ENCODE data around the gene TPST2. TPM values are rescaled to one million over a fixed set of nuclear protein-coding genes. Genes with fewer than 3 reads are reported as not detected.
A peak's percentile ranks its signal among the peaks of the same experiment; 100 is the strongest.

TPST2 gene
- total and polyA plus RNA-seq, 9 of the 15 experiments (the other 6 are each of a cell fraction or from before 2014, with no cell fraction given) = 14.2 to 123 (median 60.1) TPM

DNA sequence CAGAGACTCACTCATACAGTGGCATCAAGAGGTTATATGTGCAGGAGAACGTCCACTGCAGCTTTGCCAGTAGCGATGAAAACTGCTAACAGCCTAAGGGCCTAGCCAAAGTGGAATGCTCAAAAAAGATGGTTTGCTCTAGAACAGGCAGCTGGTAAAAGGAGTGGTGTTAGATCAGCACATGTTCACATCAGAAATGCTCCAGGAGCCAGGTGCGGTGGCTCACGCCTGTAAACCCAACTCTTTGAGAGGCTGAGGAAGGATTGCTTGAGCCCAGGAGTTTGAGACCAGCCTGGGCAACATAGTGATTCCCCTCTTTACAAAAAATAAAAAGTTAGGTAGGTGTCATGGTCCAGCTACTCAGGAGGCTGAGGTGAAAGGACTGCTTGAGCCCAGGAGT lies 67.3 kb downstream of the TPST2 start (continued):
- TF ChIP-seq, protein P1, sequence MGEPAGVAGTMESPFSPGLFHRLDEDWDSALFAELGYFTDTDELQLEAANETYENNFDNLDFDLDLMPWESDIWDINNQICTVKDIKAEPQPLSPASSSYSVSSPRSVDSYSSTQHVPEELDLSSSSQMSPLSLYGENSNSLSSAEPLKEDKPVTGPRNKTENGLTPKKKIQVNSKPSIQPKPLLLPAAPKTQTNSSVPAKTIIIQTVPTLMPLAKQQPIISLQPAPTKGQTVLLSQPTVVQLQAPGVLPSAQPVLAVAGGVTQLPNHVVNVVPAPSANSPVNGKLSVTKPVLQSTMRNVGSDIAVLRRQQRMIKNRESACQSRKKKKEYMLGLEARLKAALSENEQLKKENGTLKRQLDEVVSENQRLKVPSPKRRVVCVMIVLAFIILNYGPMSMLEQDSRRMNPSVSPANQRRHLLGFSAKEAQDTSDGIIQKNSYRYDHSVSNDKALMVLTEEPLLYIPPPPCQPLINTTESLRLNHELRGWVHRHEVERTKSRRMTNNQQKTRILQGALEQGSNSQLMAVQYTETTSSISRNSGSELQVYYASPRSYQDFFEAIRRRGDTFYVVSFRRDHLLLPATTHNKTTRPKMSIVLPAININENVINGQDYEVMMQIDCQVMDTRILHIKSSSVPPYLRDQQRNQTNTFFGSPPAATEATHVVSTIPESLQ (CRISPR knock-in tag; IDR thresholded peaks at IDR 0.05) = no peak

DNA sequence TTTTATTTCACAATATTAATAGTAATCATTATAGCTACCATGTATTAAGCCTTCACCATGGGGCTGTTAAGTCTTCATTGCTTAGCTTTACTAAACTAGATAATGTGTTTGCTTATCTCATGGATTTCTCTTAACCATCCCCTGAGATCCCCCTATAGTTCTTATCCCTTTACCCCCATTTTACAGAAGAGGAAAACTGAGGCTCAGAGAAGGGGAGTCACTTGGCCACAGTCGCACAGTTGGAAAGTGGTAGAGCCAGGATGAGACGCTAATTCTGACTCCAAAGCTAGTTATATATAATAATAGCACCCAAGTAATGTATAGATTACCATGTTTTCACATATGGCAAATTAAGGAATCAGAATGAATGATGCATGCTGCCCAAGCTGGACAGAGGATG lies 67.9 kb downstream of the TPST2 start:
- 84% methylated on average over 2 of the region's 2 CpGs for WGBS (ENCODE audit: insufficient coverage, low coverage, missing lambda C conversion rate)
- H3K9me3 ChIP-seq (replicated peaks; ENCODE audit: control insufficient read depth, insufficient read depth, low read depth, low read length) = no peaks in the 10 kb centered on the region
- H3K9ac ChIP-seq (ENCODE audit: insufficient read depth in 1 of 2, low read depth in 2 of 2, low read length in 2 of 2) = no peak overlapping the region
- ATAC-seq (no peak), FAIRE-seq (no peak), DNase-seq (ENCODE audit: extremely low read depth in 1 of 4, low spot score in 3 of 4) (no peak)
- no TSS peak for BruUV-seq (replicated peaks)
- no peaks in the 10 kb centered on the region for H3K9me1 ChIP-seq (ENCODE audit: control insufficient read depth, insufficient read depth, low read length)
- no peak overlapping the region for H2AFZ ChIP-seq (ENCODE audit: low read depth, low read length)
- H3K4me1 ChIP-seq (replicated peaks in 1 of 2; ENCODE audit: control insufficient read depth in 2 of 2, insufficient read depth in 2 of 2, low read length in 2 of 2) = peaks cover 0 to 5% of the 10 kb centered on the region in 2 experiments; a peak in 3 of 5 replicates
- no peak overlapping the region for H3K4me2 ChIP-seq (ENCODE audit: insufficient read depth, low read length)
- CTCF ChIA-PET (ENCODE audit: low intra/inter-chr PET ratio) = no interaction called here
- H3K27me3 ChIP-seq (ENCODE audit: control insufficient read depth in 2 of 2, insufficient read depth in 2 of 2, low read length in 2 of 2) = no peaks in the 10 kb centered on the region
- no peaks in the 10 kb centered on the region for H3K79me2 ChIP-seq (ENCODE audit: control insufficient read depth, insufficient read depth, low read length)
- in situ Hi-C loops (cut with MboI) = no loop called here
- H4K20me1 ChIP-seq (replicated peaks; ENCODE audit: control insufficient read depth, insufficient read depth, low read length) = no peaks in the 10 kb centered on the region
- H3K4me3 ChIP-seq = no peak overlapping the region
- intact Hi-C loops (cut with micrococcal nuclease) = no loop called here
- H3K36me3 ChIP-seq (ENCODE audit: control insufficient read depth, insufficient read depth, low read length) = peaks cover 38% of the 10 kb centered on the region
- POLR2A ChIA-PET = interaction anchor here (1.5 to 2.3 kb wide), 3 partner anchors 9 to 15 kb away, joined by 5 to 8 read pairs (median 7); no protein-coding TSS in a partner anchor
- no peak overlapping the region for H3K27ac ChIP-seq (ENCODE audit: extremely low read depth, low read depth, low read length)
- TF ChIP-seq ZNF431 (CRISPR knock-in tag; IDR thresholded peaks at IDR 0.05) = no peak
- TF ChIP-seq ZFP1 (CRISPR knock-in tag; IDR thresholded peaks at IDR 0.05) = no peak
- 0 out of 4 replicates have a peak, but pooled peaks of 1 of the 2 experiments have one; percentile 53 for TF ChIP-seq RCOR1 (IDR thresholded peaks at IDR 0.05; ENCODE audit: borderline replicate concordance in 1 of 2, low read depth in 2 of 2, low read length in 2 of 2)
- peak; percentile 41; the same call in 1 of the 2 replicates for TF ChIP-seq ADNP (tag; IDR thresholded peaks at IDR 0.05)
- TF ChIP-seq RBM25 (IDR thresholded peaks at IDR 0.05; ENCODE audit: low read depth, low read length, severe bottlenecking) = peak; percentile 91
- peak; percentile 46; the same call in 1 of the 2 replicates for TF ChIP-seq CEBPB (tag; IDR thresholded peaks at IDR 0.05)
- TF ChIP-seq BCOR (IDR thresholded peaks at IDR 0.05) = peak; percentile 74; the same call in 1 of the 2 replicates
